GM23338 (cell line): ENCODE measurements around the gene CREB3L2.

Experiments
- CREB1 ChIP-seq: fragments of 250-450 bp; sonication (Bioruptor Pico); IDR thresholded peaks from 2 replicates; pipeline ENCODE4 v1.5.0; 2020; ENCODE audit warnings: low read depth, mild to moderate bottlenecking, moderate library complexity
- CTCF ChIP-seq, 2 experiments: fragments of 200-600 bp in 1 of 2; sonication (generic) in 1 of 2; conservative IDR thresholded peaks; 2 replicates each; pipeline versions ENCODE4 v1.5.1 to v1.6.1; 2016 to 2017; ENCODE audit warnings: antibody characterized with exemption in 2 of 2, low read depth in 2 of 2, mild to moderate bottlenecking in 2 of 2, moderate library complexity in 1 of 2
- EZH2 ChIP-seq: fragments of 200-600 bp; sonication (generic); IDR thresholded peaks from one replicate; pipeline ENCODE4 v1.8.0; 2017; ENCODE audit warnings: antibody characterized with exemption, mild to moderate bottlenecking, low read depth; ENCODE audit not compliant: unreplicated experiment
- EZH2phosphoT487 ChIP-seq: fragments of 200-600 bp; sonication (generic); IDR thresholded peaks from one replicate; pipeline ENCODE4 v1.8.1; 2018; ENCODE audit warnings: antibody characterized with exemption; ENCODE audit not compliant: unreplicated experiment
- JUNB ChIP-seq: IDR thresholded peaks from one replicate; pipeline ENCODE4 v1.6.1; 2016; ENCODE audit warnings: antibody characterized with exemption; ENCODE audit not compliant: unreplicated experiment
- POLR2AphosphoS5 ChIP-seq: IDR thresholded peaks from 2 replicates; pipeline ENCODE4 v1.6.1; 2016; ENCODE audit warnings: antibody characterized with exemption, low read depth
- STAT1 ChIP-seq: IDR thresholded peaks from one replicate; pipeline ENCODE4 v1.6.1; 2016; ENCODE audit warnings: antibody characterized with exemption; ENCODE audit not compliant: unreplicated experiment
- ZNF114 ChIP-seq: fragments of 250-450 bp; sonication (Bioruptor Pico); IDR thresholded peaks from 2 replicates; pipeline ENCODE4 v1.5.0; 2020; ENCODE audit warnings: mild to moderate bottlenecking, moderate library complexity
- ZNF462 ChIP-seq: fragments of 250-450 bp; sonication (Bioruptor Pico); IDR thresholded peaks from 2 replicates; pipeline ENCODE4 v1.5.0; 2020; ENCODE audit warnings: mild to moderate bottlenecking, moderate library complexity
- TF ChIP-seq, protein P1 (sequence below): IDR thresholded peaks from one replicate; pipeline ENCODE4 v1.6.1; 2018; ENCODE audit warnings: antibody characterized with exemption; ENCODE audit not compliant: unreplicated experiment
- TF ChIP-seq, protein P2 (sequence below): IDR thresholded peaks from 2 replicates; pipeline ENCODE4 v1.6.1; 2016; ENCODE audit warnings: antibody characterized with exemption

GRCh38 chr7:137937202-137937560, 64.7 kb downstream of the CREB3L2 start:
- TF ChIP-seq CTCF (conservative IDR thresholded peaks at IDR 0.05; ENCODE audit: low read depth in 2 of 2), result no peak
- TF ChIP-seq POLR2AphosphoS5, result no peak
- TF ChIP-seq, protein P1, sequence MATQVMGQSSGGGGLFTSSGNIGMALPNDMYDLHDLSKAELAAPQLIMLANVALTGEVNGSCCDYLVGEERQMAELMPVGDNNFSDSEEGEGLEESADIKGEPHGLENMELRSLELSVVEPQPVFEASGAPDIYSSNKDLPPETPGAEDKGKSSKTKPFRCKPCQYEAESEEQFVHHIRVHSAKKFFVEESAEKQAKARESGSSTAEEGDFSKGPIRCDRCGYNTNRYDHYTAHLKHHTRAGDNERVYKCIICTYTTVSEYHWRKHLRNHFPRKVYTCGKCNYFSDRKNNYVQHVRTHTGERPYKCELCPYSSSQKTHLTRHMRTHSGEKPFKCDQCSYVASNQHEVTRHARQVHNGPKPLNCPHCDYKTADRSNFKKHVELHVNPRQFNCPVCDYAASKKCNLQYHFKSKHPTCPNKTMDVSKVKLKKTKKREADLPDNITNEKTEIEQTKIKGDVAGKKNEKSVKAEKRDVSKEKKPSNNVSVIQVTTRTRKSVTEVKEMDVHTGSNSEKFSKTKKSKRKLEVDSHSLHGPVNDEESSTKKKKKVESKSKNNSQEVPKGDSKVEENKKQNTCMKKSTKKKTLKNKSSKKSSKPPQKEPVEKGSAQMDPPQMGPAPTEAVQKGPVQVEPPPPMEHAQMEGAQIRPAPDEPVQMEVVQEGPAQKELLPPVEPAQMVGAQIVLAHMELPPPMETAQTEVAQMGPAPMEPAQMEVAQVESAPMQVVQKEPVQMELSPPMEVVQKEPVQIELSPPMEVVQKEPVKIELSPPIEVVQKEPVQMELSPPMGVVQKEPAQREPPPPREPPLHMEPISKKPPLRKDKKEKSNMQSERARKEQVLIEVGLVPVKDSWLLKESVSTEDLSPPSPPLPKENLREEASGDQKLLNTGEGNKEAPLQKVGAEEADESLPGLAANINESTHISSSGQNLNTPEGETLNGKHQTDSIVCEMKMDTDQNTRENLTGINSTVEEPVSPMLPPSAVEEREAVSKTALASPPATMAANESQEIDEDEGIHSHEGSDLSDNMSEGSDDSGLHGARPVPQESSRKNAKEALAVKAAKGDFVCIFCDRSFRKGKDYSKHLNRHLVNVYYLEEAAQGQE, result no peak
- TF ChIP-seq, protein P2, sequence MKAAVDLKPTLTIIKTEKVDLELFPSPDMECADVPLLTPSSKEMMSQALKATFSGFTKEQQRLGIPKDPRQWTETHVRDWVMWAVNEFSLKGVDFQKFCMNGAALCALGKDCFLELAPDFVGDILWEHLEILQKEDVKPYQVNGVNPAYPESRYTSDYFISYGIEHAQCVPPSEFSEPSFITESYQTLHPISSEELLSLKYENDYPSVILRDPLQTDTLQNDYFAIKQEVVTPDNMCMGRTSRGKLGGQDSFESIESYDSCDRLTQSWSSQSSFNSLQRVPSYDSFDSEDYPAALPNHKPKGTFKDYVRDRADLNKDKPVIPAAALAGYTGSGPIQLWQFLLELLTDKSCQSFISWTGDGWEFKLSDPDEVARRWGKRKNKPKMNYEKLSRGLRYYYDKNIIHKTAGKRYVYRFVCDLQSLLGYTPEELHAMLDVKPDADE, result no peak
- TF ChIP-seq EZH2phosphoT487, result no peak
- no peak for TF ChIP-seq STAT1
- no peak for TF ChIP-seq EZH2
- no peak for TF ChIP-seq JUNB
- no peak for TF ChIP-seq ZNF462 (CRISPR knock-in tag)
- TF ChIP-seq ZNF114 (CRISPR knock-in tag), result no peak
- no peak for TF ChIP-seq CREB1 (CRISPR knock-in tag)
